Trophoblast cell (in vitro differentiated cells and primary cell): Measurements from ENCODE around the gene METRN.

ENCODE experiments used
- DNase-seq, 2 donors: peaks; one replicate each; pipeline ENCODE4 v3.0.0-alpha.2; 2016
- H2AFZ ChIP-seq: 2 replicates; pipeline ENCODE4 v1.6.1; 2013; ENCODE audit warnings: low read length, moderate library complexity, mild to moderate bottlenecking; ENCODE audit not compliant: insufficient read depth, poor library complexity
- H2AK5ac ChIP-seq: 2 replicates; pipeline ENCODE4 v1.6.1; 2013; ENCODE audit warnings: mild to moderate bottlenecking, low read length
- H2BK120ac ChIP-seq: 2 replicates; pipeline ENCODE4 v1.6.1; 2013; ENCODE audit warnings: low read length, mild to moderate bottlenecking, moderate library complexity; ENCODE audit not compliant: insufficient read depth, poor library complexity
- H2BK12ac ChIP-seq: 2 replicates; pipeline ENCODE4 v1.6.1; 2013; ENCODE audit warnings: mild to moderate bottlenecking, low read length, moderate library complexity
- H2BK5ac ChIP-seq: 2 replicates; pipeline ENCODE4 v1.6.1; 2013; ENCODE audit warnings: low read length, low read depth, moderate library complexity, mild to moderate bottlenecking; ENCODE audit not compliant: poor library complexity
- H3K14ac ChIP-seq: 2 replicates; pipeline ENCODE4 v1.6.1; 2013; ENCODE audit warnings: mild to moderate bottlenecking, low read length
- H3K18ac ChIP-seq: 2 replicates; pipeline ENCODE4 v1.6.1; 2013; ENCODE audit warnings: mild to moderate bottlenecking, low read length
- H3K23ac ChIP-seq: 2 replicates; pipeline ENCODE4 v1.6.1; 2013; ENCODE audit warnings: low read length
- H3K27ac ChIP-seq: 2 replicates; pipeline ENCODE4 v1.5.1; 2013; ENCODE audit warnings: low read depth, mild to moderate bottlenecking, inconsistent platforms, low read length, moderate library complexity
- H3K27me3 ChIP-seq: 2 replicates; pipeline ENCODE4 v1.6.1; 2013; ENCODE audit warnings: inconsistent platforms, mild to moderate bottlenecking, low read length, moderate library complexity; ENCODE audit not compliant: insufficient read depth
- H3K36me3 ChIP-seq, 2 experiments: 1 replicate in 1 of 2; 2 replicates in 1 of 2; pipeline ENCODE4 v1.6.1; 2013; ENCODE audit warnings: low read length in 2 of 2, mild to moderate bottlenecking in 2 of 2, moderate library complexity in 1 of 2; ENCODE audit not compliant: insufficient read depth in 2 of 2, control insufficient read depth in 1 of 2
- H3K4ac ChIP-seq: 2 replicates; pipeline ENCODE4 v1.6.1; 2013; ENCODE audit warnings: low read depth, mild to moderate bottlenecking, low read length, moderate library complexity
- H3K4me1 ChIP-seq, 2 experiments: 1 replicate in 1 of 2; 2 replicates in 1 of 2; pipeline ENCODE4 v1.6.1; 2013; ENCODE audit warnings: low read length in 2 of 2, mild to moderate bottlenecking in 2 of 2, moderate library complexity in 1 of 2; ENCODE audit not compliant: insufficient read depth in 2 of 2, control insufficient read depth in 1 of 2
- H3K4me2 ChIP-seq: 2 replicates; pipeline ENCODE4 v1.6.1; 2013; ENCODE audit warnings: inconsistent platforms, mild to moderate bottlenecking, low read length, moderate library complexity
- H3K4me3 ChIP-seq: 2 replicates; pipeline ENCODE4 v1.5.1; 2013; ENCODE audit warnings: mild to moderate bottlenecking, low read depth, low read length, inconsistent platforms
- H3K79me1 ChIP-seq: one replicate; pipeline ENCODE4 v1.6.1; 2013; ENCODE audit warnings: low read length
- H3K79me2 ChIP-seq: 2 replicates; pipeline ENCODE4 v1.6.1; 2013; ENCODE audit warnings: low read length, mild to moderate bottlenecking; ENCODE audit not compliant: control insufficient read depth, insufficient read depth, poor library complexity
- H3K9ac ChIP-seq: 2 replicates; pipeline ENCODE4 v1.6.1; 2013; ENCODE audit warnings: mild to moderate bottlenecking, low read length
- H3K9me3 ChIP-seq: 2 replicates; pipeline ENCODE4 v1.6.1; 2013; ENCODE audit warnings: low read depth, mild to moderate bottlenecking, control low read depth, inconsistent platforms, low read length; ENCODE audit not compliant: insufficient read depth
- H4K12ac ChIP-seq: 2 replicates; pipeline ENCODE4 v1.6.1; 2013; ENCODE audit warnings: low read depth, mild to moderate bottlenecking, low read length, moderate library complexity
- H4K8ac ChIP-seq: 2 replicates; pipeline ENCODE4 v1.6.1; 2013; ENCODE audit warnings: low read depth, mild to moderate bottlenecking, low read length, moderate library complexity
- H4K91ac ChIP-seq: one replicate; pipeline ENCODE4 v1.6.1; 2013; ENCODE audit warnings: low read depth, mild to moderate bottlenecking, low read length, moderate library complexity
- WGBS: extraction: QIAGEN DNeasy Blood & Tissue Kit; methylation state at CpG from one replicate; pipeline ENCODE4 v1.1.7; 2013; ENCODE audit warnings: missing lambda C conversion rate; ENCODE audit not compliant: insufficient read length, insufficient coverage; ENCODE audit errors: extremely low coverage; 5-methylcytosine and 5-hydroxymethylcytosine counted together

Gene METRN

DNA sequence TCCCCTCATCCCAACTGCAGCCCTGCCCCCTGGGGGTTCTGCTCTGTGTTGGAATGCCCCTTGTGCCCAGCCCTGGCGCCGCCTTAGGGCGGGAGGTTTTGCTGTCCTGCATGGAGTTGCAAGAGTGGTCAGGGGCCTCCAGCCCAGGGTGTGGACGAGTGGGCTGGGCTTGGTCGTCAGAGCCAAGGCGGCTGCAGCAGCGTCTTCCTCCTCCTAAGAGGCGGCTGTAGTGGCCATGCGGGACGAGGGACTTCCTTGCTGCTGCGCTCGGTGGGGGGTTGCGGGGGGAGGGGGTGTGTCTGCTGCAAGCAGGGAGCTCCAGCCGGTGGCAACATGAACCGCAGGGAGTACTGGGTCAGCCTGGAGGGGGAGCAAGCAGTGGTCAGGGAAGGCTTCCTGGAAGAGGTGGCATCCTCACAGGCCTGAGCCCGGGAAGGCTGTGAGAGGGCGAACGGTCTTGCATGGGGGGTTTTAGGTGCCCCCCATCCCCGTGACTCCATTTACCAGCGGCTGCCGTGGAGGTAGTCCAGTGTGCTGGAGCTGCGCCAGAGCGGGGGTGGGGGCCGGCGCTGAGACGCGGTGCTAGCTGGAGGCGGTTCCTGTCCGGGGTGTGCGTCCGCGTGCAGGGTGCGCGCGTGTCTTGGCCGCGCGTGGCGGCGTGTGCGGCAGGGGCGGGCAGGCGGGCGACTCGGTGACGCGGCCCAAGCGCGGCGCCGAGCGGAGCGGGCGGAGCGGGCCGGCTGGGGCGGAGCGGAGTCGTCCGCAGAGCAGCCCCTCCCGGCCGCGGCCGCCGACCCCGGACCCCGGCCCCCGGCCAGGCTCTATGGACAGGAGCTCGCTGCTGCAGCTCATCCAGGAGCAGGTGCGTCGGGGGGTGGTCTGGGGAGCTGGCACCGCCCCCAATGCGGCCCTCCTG lies 39.7 kb upstream of the METRN start, which contains the start of gene RHBDL1:
Gene RHBDL1, plus strand, starts transcription at position 704 of the 916 bp plus-strand sequence. Its CDS starts 120 bp downstream, at position 824.
- H2AK5ac ChIP-seq: no peak within 1 kb of the TSS
- peak within 1 kb of the TSS; percentile 15 for H3K14ac ChIP-seq
- no peak within 1 kb of the TSS for H4K91ac ChIP-seq
- no peak within 1 kb of the TSS for H2BK120ac ChIP-seq
- no peak within 1 kb of the TSS for H4K8ac ChIP-seq
- H3K79me2 ChIP-seq: peaks cover 4% of the 10 kb centered on the region
- no peak within 1 kb of the TSS for H3K18ac ChIP-seq
- no peak within 1 kb of the TSS for H2AFZ ChIP-seq
- H4K12ac ChIP-seq: no peak within 1 kb of the TSS
- no peak within 1 kb of the TSS for H2BK12ac ChIP-seq
- H3K9me3 ChIP-seq: peaks cover 2% of the 10 kb centered on the region
- peaks cover 12 to 13% of the 10 kb centered on the region in 2 experiments for H3K4me1 ChIP-seq
- H3K9ac ChIP-seq: no peak within 1 kb of the TSS
- peaks cover 6% of the 10 kb centered on the region for H3K79me1 ChIP-seq
- peaks cover 41 to 42% of the 10 kb centered on the region in 2 experiments for H3K36me3 ChIP-seq
- H3K4me3 ChIP-seq: peak within 1 kb of the TSS; percentile 50
- H3K4me2 ChIP-seq: peak within 1 kb of the TSS; percentile 63
- DNase-seq: peak in 1 of 2 donors; percentile 39
- H3K4ac ChIP-seq: no peak within 1 kb of the TSS
- no CpG with 5 or more reads among the region's 73 CpGs for WGBS
- no peak within 1 kb of the TSS for H3K27ac ChIP-seq
- peaks cover 3% of the 10 kb centered on the region for H3K27me3 ChIP-seq
- H2BK5ac ChIP-seq: no peak within 1 kb of the TSS
- no peak within 1 kb of the TSS for H3K23ac ChIP-seq

GRCh38 chr16:675884-676564 lies 38.9 kb upstream of the METRN start:
- H3K4me3 ChIP-seq: no peak overlapping the region
- H3K79me1 ChIP-seq: peaks cover 8% of the 10 kb centered on the region
- H4K91ac ChIP-seq: no peak overlapping the region
- H3K4ac ChIP-seq: no peak overlapping the region
- H3K36me3 ChIP-seq: peaks cover 33 to 36% of the 10 kb centered on the region in 2 experiments
- H3K79me2 ChIP-seq: peaks cover 11% of the 10 kb centered on the region
- H3K27ac ChIP-seq: no peak overlapping the region
- no peak overlapping the region for H3K14ac ChIP-seq
- H3K18ac ChIP-seq: no peak overlapping the region
- H3K27me3 ChIP-seq: peaks cover 3% of the 10 kb centered on the region
- no CpG with 5 or more reads among the region's 25 CpGs for WGBS
- no peak overlapping the region for H2BK5ac ChIP-seq
- H3K9me3 ChIP-seq: peaks cover 2% of the 10 kb centered on the region
- no peak overlapping the region for H2BK12ac ChIP-seq
- no peak overlapping the region for H3K23ac ChIP-seq
- H2AFZ ChIP-seq: no peak overlapping the region
- no peak for DNase-seq
- H3K4me2 ChIP-seq: peak overlapping the region; percentile 63
- no peak overlapping the region for H2AK5ac ChIP-seq
- no peak overlapping the region for H3K9ac ChIP-seq
- no peak overlapping the region for H4K8ac ChIP-seq
- H4K12ac ChIP-seq: no peak overlapping the region
- H3K4me1 ChIP-seq: peaks cover 14 to 15% of the 10 kb centered on the region in 2 experiments
- H2BK120ac ChIP-seq: no peak overlapping the region

- Histone ChIP-seq H3K4me2 (no peak overlapping the region), H3K79me2 (peaks cover 15% of the 10 kb centered on the region), H3K14ac (no peak overlapping the region), H3K9ac (no peak overlapping the region), H3K4me1 (peaks cover 19 to 20% of the 10 kb centered on the region in 2 experiments), H2BK5ac (no peak overlapping the region), H3K27me3 (peaks cover 3% of the 10 kb centered on the region), H3K4me3 (no peak overlapping the region), H2BK120ac (no peak overlapping the region), H4K8ac (no peak overlapping the region), H2AFZ (no peak overlapping the region), H3K23ac (no peak overlapping the region), H3K36me3 (peaks cover 33 to 36% of the 10 kb centered on the region in 2 experiments), H4K91ac (no peak overlapping the region), H3K9me3 (peaks cover 2% of the 10 kb centered on the region), H3K18ac (no peak overlapping the region), H4K12ac (no peak overlapping the region), H2AK5ac (no peak overlapping the region), H3K79me1 (peaks cover 8% of the 10 kb centered on the region), H3K4ac (no peak overlapping the region), H3K27ac (no peak overlapping the region), H2BK12ac (no peak overlapping the region)
- WGBS: no CpG with 5 or more reads among the region's 21 CpGs
- DNase-seq: no peak
Observed at GRCh38 chr16:676565-676902, 38.4 kb upstream of the METRN start.

GRCh38 chr16:676913-677312 lies 38.0 kb upstream of the METRN start:
- Histone ChIP-seq H2AFZ (no peak overlapping the region), H3K4ac (no peak overlapping the region), H3K23ac (no peak overlapping the region), H3K79me1 (peaks cover 8% of the 10 kb centered on the region), H3K4me2 (no peak overlapping the region), H4K12ac (no peak overlapping the region), H4K91ac (no peak overlapping the region), H4K8ac (no peak overlapping the region), H3K4me1 (peaks cover 23 to 24% of the 10 kb centered on the region in 2 experiments), H3K9ac (no peak overlapping the region), H2AK5ac (no peak overlapping the region), H3K79me2 (peaks cover 15% of the 10 kb centered on the region), H2BK12ac (no peak overlapping the region), H3K14ac (no peak overlapping the region), H3K4me3 (peak overlapping the region; percentile 8), H2BK120ac (no peak overlapping the region), H3K36me3 (peaks cover 33 to 37% of the 10 kb centered on the region in 2 experiments), H3K9me3 (peaks cover 2% of the 10 kb centered on the region), H3K27me3 (peaks cover 3% of the 10 kb centered on the region), H3K18ac (no peak overlapping the region), H2BK5ac (no peak overlapping the region), H3K27ac (no peak overlapping the region)
- WGBS: no CpG with 5 or more reads among the region's 23 CpGs
- DNase-seq: peak in 1 of 2 donors; percentile 39
